MG63 (cell line): ENCODE data around the gene SKOR2. TPM values are rescaled to one million over a fixed set of nuclear protein-coding genes. Genes with fewer than 3 reads are reported as not detected.

Source experiments
- DNase-seq: peaks from one replicate; pipeline ENCODE4 v3.0.0-alpha.2; 2020
- H3K27me3 ChIP-seq: fragments of 250-450 bp; sonication (Bioruptor Pico); 2 replicates; pipeline ENCODE4 v1.5.1; 2020; ENCODE audit warnings: mild to moderate bottlenecking, moderate library complexity
- H3K36me3 ChIP-seq: fragments of 250-450 bp; sonication (Bioruptor Pico); 2 replicates; pipeline ENCODE4 v1.5.1; 2020; ENCODE audit warnings: mild to moderate bottlenecking, moderate library complexity
- H3K4me3 ChIP-seq: fragments of 250-450 bp; sonication (Bioruptor Pico); 2 replicates; pipeline ENCODE4 v1.5.1; 2020; ENCODE audit warnings: mild to moderate bottlenecking, moderate library complexity
- H3K9me3 ChIP-seq: fragments of 250-450 bp; sonication (Bioruptor Pico); 2 replicates; pipeline ENCODE4 v1.5.1; 2020; ENCODE audit warnings: mild to moderate bottlenecking, moderate library complexity
- total RNA-seq: library from RNA; depleted of rRNA; stranded (reverse); fragments of >200 nt; shearing (Covaris generic); gene quantifications from 2 replicates; pipeline ENCODE4 v1.2.3, GENCODE V29; 2014; ENCODE audit warnings: low replicate concordance; rRNA removed

Gene SKOR2
- total RNA-seq: not detected in 2 replicates

GRCh38 chr18:47251289-47252120 is at the start of gene SKOR2:
Gene SKOR2 (minus strand): TSS chr18:47251660. CDS start chr18:47249183, 2,477 bp downstream.
- no peak within 1 kb of the TSS for H3K4me3 ChIP-seq
- H3K9me3 ChIP-seq: no peaks in the 10 kb centered on the region
- no peaks in the 10 kb centered on the region for H3K36me3 ChIP-seq
- peaks cover 65% of the 10 kb centered on the region for H3K27me3 ChIP-seq
- no peak for DNase-seq

GRCh38 chr18:47296462-47296861 is 45.0 kb upstream of the SKOR2 start:
- H3K36me3 ChIP-seq: no peaks in the 10 kb centered on the region
- no peak for DNase-seq
- no peaks in the 10 kb centered on the region for H3K9me3 ChIP-seq
- H3K4me3 ChIP-seq: no peak overlapping the region
- H3K27me3 ChIP-seq: no peaks in the 10 kb centered on the region

GRCh38 chr18:47294801-47295200 is 43.3 kb upstream of the SKOR2 start:
- no peak for DNase-seq
- Histone ChIP-seq H3K36me3 (no peaks in the 10 kb centered on the region), H3K9me3 (no peaks in the 10 kb centered on the region), H3K27me3 (peaks cover 4% of the 10 kb centered on the region; the same call in 1 of the 2 replicates), H3K4me3 (no peak overlapping the region)

- peaks cover 7% of the 10 kb centered on the region; the same call in 1 of the 2 replicates for H3K27me3 ChIP-seq
- no peaks in the 10 kb centered on the region for H3K9me3 ChIP-seq
- H3K36me3 ChIP-seq: no peaks in the 10 kb centered on the region
- no peak for DNase-seq
- no peak overlapping the region for H3K4me3 ChIP-seq
Measured at GRCh38 chr18:47288741-47289140, 37.3 kb upstream of the SKOR2 start.

- Histone ChIP-seq H3K9me3 (no peaks in the 10 kb centered on the region), H3K27me3 (peaks cover 7% of the 10 kb centered on the region; the same call in 1 of the 2 replicates), H3K36me3 (no peaks in the 10 kb centered on the region), H3K4me3 (no peak overlapping the region)
- no peak for DNase-seq
Measured at GRCh38 chr18:47287911-47288585, 36.6 kb upstream of the SKOR2 start.

- H3K4me3 ChIP-seq: no peak overlapping the region
- H3K9me3 ChIP-seq: no peaks in the 10 kb centered on the region
- H3K27me3 ChIP-seq: peaks cover 7% of the 10 kb centered on the region; the same call in 1 of the 2 replicates
- no peak for DNase-seq
- H3K36me3 ChIP-seq: no peaks in the 10 kb centered on the region
Measured at GRCh38 chr18:47286776-47287410, 35.4 kb upstream of the SKOR2 start.

GRCh38 chr18:47285456-47285855 is 34.0 kb upstream of the SKOR2 start:
- H3K9me3 ChIP-seq: no peaks in the 10 kb centered on the region
- no peak for DNase-seq
- no peaks in the 10 kb centered on the region for H3K36me3 ChIP-seq
- peaks cover 7% of the 10 kb centered on the region for H3K27me3 ChIP-seq
- H3K4me3 ChIP-seq: no peak overlapping the region

GRCh38 chr18:47284721-47285395 is 33.4 kb upstream of the SKOR2 start:
- Histone ChIP-seq H3K36me3 (no peaks in the 10 kb centered on the region), H3K9me3 (no peaks in the 10 kb centered on the region), H3K4me3 (no peak overlapping the region), H3K27me3 (peaks cover 4% of the 10 kb centered on the region)
- no peak for DNase-seq

GRCh38 chr18:47283476-47283875 is 32.0 kb upstream of the SKOR2 start:
- no peaks in the 10 kb centered on the region; the same call in 1 of the 2 replicates for H3K27me3 ChIP-seq
- H3K36me3 ChIP-seq: no peaks in the 10 kb centered on the region
- no peaks in the 10 kb centered on the region for H3K9me3 ChIP-seq
- DNase-seq: peak; percentile 9
- H3K4me3 ChIP-seq: no peak overlapping the region

- no peaks in the 10 kb centered on the region for H3K36me3 ChIP-seq
- H3K4me3 ChIP-seq: no peak overlapping the region
- no peaks in the 10 kb centered on the region; the same call in 1 of the 2 replicates for H3K27me3 ChIP-seq
- no peak for DNase-seq
- H3K9me3 ChIP-seq: no peaks in the 10 kb centered on the region
Measured at GRCh38 chr18:47280121-47280520, 28.7 kb upstream of the SKOR2 start.

GRCh38 chr18:47274961-47275360 is 23.5 kb upstream of the SKOR2 start:
- H3K27me3 ChIP-seq: no peaks in the 10 kb centered on the region; the same call in 1 of the 2 replicates
- H3K4me3 ChIP-seq: no peak overlapping the region
- no peaks in the 10 kb centered on the region for H3K9me3 ChIP-seq
- no peaks in the 10 kb centered on the region for H3K36me3 ChIP-seq
- DNase-seq: no peak

GRCh38 chr18:47265197-47265596 is 13.7 kb upstream of the SKOR2 start:
- Histone ChIP-seq H3K4me3 (no peak overlapping the region), H3K27me3 (peaks cover 6% of the 10 kb centered on the region), H3K9me3 (0 out of 2 replicates have a peak, but pooled peaks cover 3% of the 10 kb centered on the region), H3K36me3 (no peaks in the 10 kb centered on the region)
- no peak for DNase-seq

- no peak overlapping the region for H3K4me3 ChIP-seq
Measured at GRCh38 chr18:47264308-47264700, 12.8 kb upstream of the SKOR2 start.

GRCh38 chr18:47263430-47264307 is 12.2 kb upstream of the SKOR2 start:
- H3K27me3 ChIP-seq: peaks cover 6% of the 10 kb centered on the region
- no peaks in the 10 kb centered on the region for H3K36me3 ChIP-seq
- H3K9me3 ChIP-seq: 0 out of 2 replicates have a peak, but pooled peaks cover 3% of the 10 kb centered on the region
- no peak overlapping the region for H3K4me3 ChIP-seq
- DNase-seq: no peak

More at GRCh38 chr18:47264308-47264700, 12.8 kb upstream of the SKOR2 start:
- Histone ChIP-seq H3K36me3 (no peaks in the 10 kb centered on the region), H3K9me3 (0 out of 2 replicates have a peak, but pooled peaks cover 3% of the 10 kb centered on the region), H3K27me3 (peaks cover 6% of the 10 kb centered on the region)
- no peak for DNase-seq

- H3K9me3 ChIP-seq: 0 out of 2 replicates have a peak, but pooled peaks cover 3% of the 10 kb centered on the region
- H3K36me3 ChIP-seq: no peaks in the 10 kb centered on the region
- H3K27me3 ChIP-seq: peaks cover 6% of the 10 kb centered on the region
- H3K4me3 ChIP-seq: no peak overlapping the region
- no peak for DNase-seq
Measured at GRCh38 chr18:47263150-47263429, 11.6 kb upstream of the SKOR2 start.
